IMR-90 (cell line): ENCODE results near the gene ACAN. TPM values are rescaled to one million over a fixed set of nuclear protein-coding genes. Genes with fewer than 3 reads are reported as not detected.

ENCODE experiments used
- ATAC-seq: fragments of 200-7000 bp; cut with Tn5 transposase; 2 replicates; pipeline ENCODE4 v1.9.1; 2020; ENCODE audit warnings: low read depth, mild to moderate bottlenecking, moderate library complexity
- BruUV-seq: library from RNA; stranded (reverse); fragments of 400-500 nt; replicated peaks from 2 replicates; lab custom pipeline; 2021; lab: Mats Ljungman, UMichigan
- CTCF ChIA-PET: fragments of 300-600 bp; formaldehyde crosslinking; extraction: SDS; loops from one replicate; lab custom pipeline; 2021; ENCODE audit warnings: antibody characterized with exemption; lab: Yijun Ruan, JAX
- POLR2A ChIA-PET: fragments of 300-600 bp; sonication (Branson Sonifier 250); formaldehyde crosslinking; loops from one replicate; lab custom pipeline; 2022; ENCODE audit warnings: antibody characterized with exemption; ENCODE audit not compliant: unreplicated experiment; lab: Charles Lee
- DNase-seq: peaks from one replicate; pipeline ENCODE4 v3.0.0; 2013
- H2AFZ ChIP-seq: replicated peaks from 2 replicates; pipeline ENCODE3; 2013; ENCODE audit warnings: low read length, mild to moderate bottlenecking; ENCODE audit not compliant: poor library complexity
- H2AK5ac ChIP-seq: 2 replicates; pipeline ENCODE4 v1.6.1; 2013; ENCODE audit warnings: low read depth, low read length, inconsistent platforms
- H2AK9ac ChIP-seq: replicated peaks from 2 replicates; pipeline ENCODE3; 2013; ENCODE audit warnings: mild to moderate bottlenecking, low read depth, low read length, moderate library complexity; ENCODE audit not compliant: poor library complexity
- H2BK120ac ChIP-seq: 2 replicates; pipeline ENCODE4 v1.6.1; 2013; ENCODE audit warnings: low read depth, low read length, inconsistent platforms
- H2BK15ac ChIP-seq: 3 replicates; pipeline ENCODE4 v1.6.1; 2013; ENCODE audit warnings: low read depth, low read length, inconsistent platforms
- H2BK20ac ChIP-seq: 2 replicates; pipeline ENCODE4 v1.6.1; 2013; ENCODE audit warnings: low read depth, mild to moderate bottlenecking, inconsistent platforms, low read length, moderate library complexity
- H2BK5ac ChIP-seq: 2 replicates; pipeline ENCODE4 v1.6.1; 2013; ENCODE audit warnings: mild to moderate bottlenecking, low read depth, low read length, inconsistent platforms; ENCODE audit not compliant: poor library complexity, severe bottlenecking
- H3K14ac ChIP-seq: replicated peaks from 2 replicates; pipeline ENCODE4 v1.6.1; 2013; ENCODE audit warnings: low read depth, low read length, inconsistent platforms
- H3K18ac ChIP-seq: 2 replicates; pipeline ENCODE4 v1.6.1; 2013; ENCODE audit warnings: low read depth, low read length, control low read depth
- H3K23ac ChIP-seq: 2 replicates; pipeline ENCODE4 v1.6.1; 2013; ENCODE audit warnings: low read depth, low read length, inconsistent platforms
- H3K27ac ChIP-seq: 2 replicates; pipeline ENCODE4 v1.5.1; 2013; ENCODE audit warnings: mild to moderate bottlenecking, control low read depth, low read length; ENCODE audit not compliant: insufficient read depth
- H3K27me3 ChIP-seq: 2 replicates; pipeline ENCODE4 v1.6.1; 2013; ENCODE audit warnings: low read length; ENCODE audit not compliant: control insufficient read depth, insufficient read depth
- H3K36me3 ChIP-seq: 2 replicates; pipeline ENCODE4 v1.6.1; 2013; ENCODE audit warnings: low read length, mixed read lengths; ENCODE audit not compliant: control insufficient read depth, insufficient read depth
- H3K4ac ChIP-seq: 2 replicates; pipeline ENCODE4 v1.6.1; 2013; ENCODE audit warnings: low read depth, low read length, inconsistent platforms
- H3K4me1 ChIP-seq: 2 replicates; pipeline ENCODE4 v1.6.1; 2013; ENCODE audit warnings: low read length, mixed read lengths; ENCODE audit not compliant: control insufficient read depth, insufficient read depth
- H3K4me2 ChIP-seq: 2 replicates; pipeline ENCODE4 v1.6.1; 2013; ENCODE audit warnings: low read depth, mild to moderate bottlenecking, control low read depth, low read length, moderate library complexity
- H3K4me3 ChIP-seq: 2 replicates; pipeline ENCODE4 v1.5.1; 2013; ENCODE audit warnings: low read depth, mild to moderate bottlenecking, control low read depth, low read length, moderate library complexity; ENCODE audit not compliant: insufficient read depth
- H3K56ac ChIP-seq: 2 replicates; pipeline ENCODE4 v1.6.1; 2013; ENCODE audit warnings: low read length, inconsistent platforms; ENCODE audit not compliant: insufficient read depth; ENCODE audit errors: extremely low read depth
- H3K79me1 ChIP-seq, 2 experiments: 2 replicates each; pipeline ENCODE4 v1.6.1; 2013; ENCODE audit warnings: low read length in 2 of 2, inconsistent platforms in 1 of 2, low read depth in 1 of 2
- H3K9ac ChIP-seq: 2 replicates; pipeline ENCODE4 v1.6.1; 2013; ENCODE audit warnings: low read depth, low read length, control low read depth
- H3K9me1 ChIP-seq: 2 replicates; pipeline ENCODE4 v1.6.1; 2013; ENCODE audit warnings: low read length, inconsistent platforms; ENCODE audit not compliant: insufficient read depth
- H3K9me3 ChIP-seq: 2 replicates; pipeline ENCODE4 v1.6.1; 2013; ENCODE audit warnings: low read length; ENCODE audit not compliant: control insufficient read depth, insufficient read depth
- H4K20me1 ChIP-seq: 2 replicates; pipeline ENCODE4 v1.6.1; 2013; ENCODE audit warnings: low read length, inconsistent platforms; ENCODE audit not compliant: insufficient read depth
- H4K5ac ChIP-seq: 2 replicates; pipeline ENCODE4 v1.6.1; 2013; ENCODE audit warnings: mild to moderate bottlenecking, low read depth, low read length, control low read depth
- H4K8ac ChIP-seq, 2 experiments: 2 replicates each; pipeline ENCODE4 v1.6.1; 2013; ENCODE audit warnings: low read depth in 2 of 2, low read length in 2 of 2, control low read depth in 1 of 2, inconsistent platforms in 1 of 2
- H4K91ac ChIP-seq: 2 replicates; pipeline ENCODE4 v1.6.1; 2013; ENCODE audit warnings: low read depth, low read length, inconsistent platforms; ENCODE audit not compliant: insufficient read depth
- CHD1 ChIP-seq: IDR thresholded peaks from 2 replicates; pipeline ENCODE4 v1.6.1; 2012; ENCODE audit warnings: low read depth, low read length, improper control_type of control experiment
- MAFK ChIP-seq: IDR thresholded peaks from 2 replicates; pipeline ENCODE4 v1.6.1; 2012; ENCODE audit warnings: low read depth, low read length, improper control_type of control experiment
- MXI1 ChIP-seq: IDR thresholded peaks from 2 replicates; pipeline ENCODE4 v1.6.1; 2012; ENCODE audit warnings: low read depth, mild to moderate bottlenecking, low read length, moderate library complexity, borderline replicate concordance
- NFE2L2 ChIP-seq: fragments of 150-350 bp; IDR thresholded peaks from 2 replicates; pipeline ENCODE4 v1.6.1; 2016; ENCODE audit warnings: low read depth, mild to moderate bottlenecking, low read length
- WGBS, 2 experiments: methylation state at CpG; one replicate each; pipeline versions ENCODE4 v1.1.5 to v1.1.7; 2013; ENCODE audit warnings: missing lambda C conversion rate in 2 of 2; ENCODE audit not compliant: insufficient read length in 1 of 2; ENCODE audit errors: extremely low coverage in 2 of 2; 5-methylcytosine and 5-hydroxymethylcytosine counted together
- dilution Hi-C: fragments of 300-500 bp; cut with HindIII; formaldehyde crosslinking; loops from one replicate; pipeline ENCODE4 v1.14.3; 2018; ENCODE audit warnings: low sequenced_read_pairs; ENCODE audit not compliant: unreplicated experiment
- in situ Hi-C: fragments of 300-500 bp; cut with MboI; formaldehyde crosslinking; loops from 3 replicates; pipeline ENCODE4 v1.14.3; 2019; ENCODE audit warnings: low sequenced_read_pairs, inconsistent platforms, mixed read lengths
- intact Hi-C: fragments of 100-400 bp; cut with micrococcal nuclease; formaldehyde crosslinking; loops from 2 replicates; pipeline ENCODE4 v1.10.0; 2022
- polyA plus RNA-seq, 3 experiments: library from polyadenylated mRNA; depleted of rRNA; stranded (reverse); fragments of >200 nt; gene quantifications; 2 replicates each; pipeline ENCODE4 v1.2.3, GENCODE V29; 2012; ENCODE audit warnings: low replicate concordance in 1 of 3
- total RNA-seq: library from RNA; depleted of rRNA; stranded (reverse); fragments of >200 nt; gene quantifications from 2 replicates; pipeline ENCODE4 v1.2.3, GENCODE V29; 2012
- TF ChIP-seq, protein P1 (sequence below): fragments of 150-350 bp; IDR thresholded peaks from 2 replicates; pipeline ENCODE4 v1.6.1; 2017; ENCODE audit warnings: mild to moderate bottlenecking, antibody characterized with exemption, low read length, low read depth

ACAN gene
- total and polyA plus RNA-seq, 2 of the 4 experiments (the other 2 are of a cell fraction) = 0.54 to 0.96 TPM

DNA sequence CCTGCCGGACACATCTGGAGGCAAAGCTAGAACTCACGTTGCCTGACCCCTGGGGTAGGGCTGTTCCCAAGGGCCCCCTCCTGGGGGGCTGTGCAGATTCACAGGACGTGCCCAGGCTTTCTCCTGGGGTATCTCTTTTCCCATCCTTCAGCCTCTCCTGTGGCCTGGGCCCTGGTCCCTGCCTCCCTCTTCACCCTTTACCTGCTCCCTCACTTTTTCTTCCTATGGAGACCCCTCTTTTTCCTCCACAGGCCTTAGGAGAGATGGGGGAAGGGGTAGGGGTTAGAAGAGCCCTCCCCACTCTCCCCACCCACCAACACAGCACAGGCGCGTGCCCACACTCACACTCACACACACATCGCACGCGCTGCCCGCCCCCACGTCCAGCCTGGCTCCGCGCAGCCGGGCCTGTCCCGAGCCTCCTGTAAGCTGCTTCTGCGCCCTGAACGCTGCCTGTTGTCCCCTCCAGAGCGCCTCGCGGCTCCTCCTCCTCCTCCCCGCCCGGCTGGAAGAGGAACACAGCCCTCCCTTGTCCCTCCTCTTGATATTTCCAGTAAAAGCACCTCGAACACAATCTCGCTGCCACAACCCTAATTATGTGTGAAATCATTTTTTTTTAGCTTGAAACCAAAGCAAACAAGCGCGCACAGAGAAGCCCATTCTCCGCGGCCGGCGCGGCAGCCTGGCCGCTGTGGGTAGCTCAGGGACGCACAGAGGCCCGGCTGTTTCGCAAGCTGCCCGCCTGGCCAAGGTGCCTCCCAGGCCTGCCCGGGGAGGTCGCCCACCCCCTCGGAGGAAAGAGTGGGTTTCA, 33.9 kb upstream of the ACAN start:
- dilution Hi-C loops = no loop called here
- H2AK5ac ChIP-seq = no peak overlapping the region
- no peak overlapping the region for H3K27ac ChIP-seq
- CTCF ChIA-PET = no interaction called here
- H4K91ac ChIP-seq = no peak overlapping the region
- in situ Hi-C loops = no loop called here
- H3K9me1 ChIP-seq = no peaks in the 10 kb centered on the region
- H2BK15ac ChIP-seq = no peak overlapping the region
- H3K79me1 ChIP-seq = no peaks in the 10 kb centered on the region
- BruUV-seq = no TSS peak
- H4K5ac ChIP-seq = no peak overlapping the region
- H3K23ac ChIP-seq = no peak overlapping the region
- no peak overlapping the region for H3K9ac ChIP-seq
- H4K20me1 ChIP-seq = no peaks in the 10 kb centered on the region
- H3K4ac ChIP-seq = no peak overlapping the region
- H4K8ac ChIP-seq = no peak overlapping the region
- peaks cover 29% of the 10 kb centered on the region for H3K27me3 ChIP-seq
- H2BK120ac ChIP-seq = no peak overlapping the region
- no peak overlapping the region for H3K14ac ChIP-seq
- WGBS, 2 experiments = 67% methylated on average over 1 of the region's 38 CpGs; no CpG with 5 or more reads in 1 of the 2 experiments
- no peak for TF ChIP-seq MXI1
- no peak for TF ChIP-seq CHD1
- no peak for TF ChIP-seq NFE2L2
- TF ChIP-seq, protein P1, sequence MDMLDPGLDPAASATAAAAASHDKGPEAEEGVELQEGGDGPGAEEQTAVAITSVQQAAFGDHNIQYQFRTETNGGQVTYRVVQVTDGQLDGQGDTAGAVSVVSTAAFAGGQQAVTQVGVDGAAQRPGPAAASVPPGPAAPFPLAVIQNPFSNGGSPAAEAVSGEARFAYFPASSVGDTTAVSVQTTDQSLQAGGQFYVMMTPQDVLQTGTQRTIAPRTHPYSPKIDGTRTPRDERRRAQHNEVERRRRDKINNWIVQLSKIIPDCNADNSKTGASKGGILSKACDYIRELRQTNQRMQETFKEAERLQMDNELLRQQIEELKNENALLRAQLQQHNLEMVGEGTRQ = no peak
- no peak for TF ChIP-seq MAFK
- ATAC-seq (peak; percentile 54; the same call in 1 of the 2 replicates), DNase-seq (peak; percentile 5)
- H3K36me3 ChIP-seq = no peaks in the 10 kb centered on the region
- H3K4me1 ChIP-seq = 0 out of 2 replicates have a peak, but pooled peaks cover 1% of the 10 kb centered on the region
- no peak overlapping the region for H3K56ac ChIP-seq
- no peaks in the 10 kb centered on the region for H3K9me3 ChIP-seq
- intact Hi-C loops = no loop called here
- H2BK20ac ChIP-seq = no peak overlapping the region
- no peak overlapping the region for H2BK5ac ChIP-seq
- peak overlapping the region; percentile 10; the same call in 1 of the 2 replicates for H3K4me3 ChIP-seq
- POLR2A ChIA-PET = no interaction called here
- peak overlapping the region; percentile 51 for H3K4me2 ChIP-seq
- no peak overlapping the region for H3K18ac ChIP-seq
- peak overlapping the region; percentile 70 for H2AK9ac ChIP-seq
- H2AFZ ChIP-seq = peak overlapping the region; percentile 86
